PFSK-1 (cell line): Measurements from ENCODE around the gene CREB3L4.

Source experiments
- FOXP2 ChIP-seq: optimal IDR thresholded peaks from 2 replicates; pipeline ENCODE3; 2011; ENCODE audit warnings: borderline replicate concordance, control low read depth, inconsistent platforms; ENCODE audit not compliant: insufficient read depth; ENCODE audit errors: extremely low read length, extremely low read depth
- POLR2AphosphoS5 ChIP-seq: IDR thresholded peaks from 2 replicates; pipeline ENCODE4 v1.6.1; 2012; ENCODE audit warnings: low read depth, mild to moderate bottlenecking, control low read depth, low read length, moderate library complexity
- REST ChIP-seq, 2 experiments: IDR thresholded peaks; 2 replicates each; pipeline versions ENCODE4 v1.6.1 to v1.8.0; 2011 to 2012; ENCODE audit warnings: low read depth in 2 of 2, low read length in 2 of 2, control low read depth in 1 of 2, inconsistent platforms in 1 of 2, mild to moderate bottlenecking in 1 of 2, moderate library complexity in 1 of 2; ENCODE audit not compliant: insufficient read depth in 1 of 2
- SIN3A ChIP-seq: IDR thresholded peaks from 2 replicates; pipeline ENCODE4 v1.6.1; 2012; ENCODE audit warnings: mild to moderate bottlenecking, low read length, moderate library complexity, borderline replicate concordance; ENCODE audit not compliant: insufficient read depth
- TAF1 ChIP-seq: IDR thresholded peaks from 2 replicates; pipeline ENCODE4 v1.6.1; 2012; ENCODE audit warnings: low read length, control low read depth, borderline replicate concordance; ENCODE audit not compliant: insufficient read depth

DNA sequence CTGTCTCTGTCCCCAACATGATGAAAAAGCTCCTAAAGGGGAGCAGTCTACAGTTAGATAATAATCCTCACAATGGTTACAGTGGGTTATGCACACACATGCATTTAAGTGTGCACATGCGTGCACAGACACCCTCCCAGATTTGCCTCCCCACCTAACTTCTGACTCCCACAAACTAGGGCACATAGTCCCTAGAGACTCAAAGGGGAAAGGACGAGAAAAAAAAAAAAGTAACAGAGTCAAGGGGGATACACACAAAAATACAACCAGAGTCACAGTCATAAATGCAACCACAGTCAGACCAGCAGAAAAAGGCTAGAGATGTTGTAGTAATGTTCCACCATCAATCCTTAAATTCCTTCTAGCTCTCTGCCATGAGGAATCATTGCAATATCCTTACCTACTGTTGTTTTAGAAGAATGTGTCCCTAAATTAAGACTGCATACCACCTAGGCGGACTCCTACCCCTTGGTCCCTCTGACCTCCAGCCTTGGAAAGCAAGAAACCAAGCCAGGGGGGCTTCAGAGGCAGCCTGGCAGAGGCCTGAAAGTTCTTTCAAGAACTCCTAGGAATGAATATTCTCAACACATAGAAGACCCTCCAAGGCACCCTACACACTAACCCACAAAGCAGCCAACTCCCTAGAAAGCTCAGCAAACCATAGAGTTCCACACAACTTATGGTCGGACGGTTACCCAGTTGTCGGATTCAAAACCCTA lies 10.5 kb upstream of the CREB3L4 start:
- TF ChIP-seq REST (IDR thresholded peaks at IDR 0.05; ENCODE audit: insufficient read depth in 1 of 2, low read depth in 2 of 2, low read length in 2 of 2) (no peak), POLR2AphosphoS5 (no peak), FOXP2 (no peak), SIN3A (no peak), TAF1 (no peak)
